GM23338 (cell line): ENCODE data around the gene ZNF226. TPM values are rescaled to one million over a fixed set of nuclear protein-coding genes. Genes with fewer than 3 reads are reported as not detected.
"Not testable (repeated sequence)": the region's sequence is repeated elsewhere in the genome, so short reads cannot be mapped to it uniquely, and the experiment has no call there.

Source experiments
- ATAC-seq: fragments of 200-7000 bp; cut with Tn5 transposase; 3 replicates; pipeline ENCODE4 v1.9.1; 2020
- DNase-seq: peaks from one replicate; pipeline ENCODE4 v3.0.0-alpha.2; 2015; ENCODE audit warnings: low spot score
- H2AFZ ChIP-seq: fragments of 200-600 bp; sonication (generic); 2 replicates; pipeline ENCODE4 v1.8.0; 2016; ENCODE audit warnings: antibody characterized with exemption, mild to moderate bottlenecking, moderate library complexity
- H3F3A ChIP-seq: fragments of 200-600 bp; sonication (generic); replicated peaks from 2 replicates; pipeline ENCODE4 v1.8.0; 2017; ENCODE audit warnings: antibody characterized with exemption, mixed run types, low read depth
- H3K27ac ChIP-seq: fragments of 200-600 bp; sonication (generic); 2 replicates; pipeline ENCODE4 v1.6.1; 2016; ENCODE audit warnings: low read depth
- H3K27me3 ChIP-seq: fragments of 200-600 bp; sonication (generic); 2 replicates; pipeline ENCODE4 v1.8.0; 2016; ENCODE audit warnings: mild to moderate bottlenecking, mixed run types, moderate library complexity; ENCODE audit not compliant: insufficient read depth
- H3K36me3 ChIP-seq: fragments of 200-600 bp; sonication (generic); 2 replicates; pipeline ENCODE4 v1.8.0; 2016; ENCODE audit warnings: mild to moderate bottlenecking; ENCODE audit not compliant: insufficient read depth
- H3K4me1 ChIP-seq: fragments of 200-600 bp; sonication (generic); 2 replicates; pipeline ENCODE4 v1.8.0; 2016; ENCODE audit warnings: mild to moderate bottlenecking, moderate library complexity; ENCODE audit not compliant: insufficient read depth
- H3K4me2 ChIP-seq: fragments of 200-600 bp; sonication (generic); 2 replicates; pipeline ENCODE4 v1.7.1; 2017; ENCODE audit warnings: mixed run types
- H3K4me3 ChIP-seq: fragments of 200-600 bp; sonication (generic); 2 replicates; pipeline ENCODE4 v1.6.1; 2016; ENCODE audit warnings: mixed run types
- H3K79me2 ChIP-seq: fragments of 200-600 bp; sonication (generic); replicated peaks from 2 replicates; pipeline ENCODE4 v1.8.0; 2017; ENCODE audit warnings: mild to moderate bottlenecking; ENCODE audit not compliant: insufficient read depth
- H3K9me2 ChIP-seq: fragments of 200-600 bp; sonication (generic); 2 replicates; pipeline ENCODE4 v1.8.0; 2017; ENCODE audit not compliant: insufficient read depth
- H4K20me1 ChIP-seq: fragments of 200-600 bp; sonication (generic); replicated peaks from 2 replicates; pipeline ENCODE4 v1.8.0; 2017; ENCODE audit warnings: mild to moderate bottlenecking; ENCODE audit not compliant: insufficient read depth
- H3K27ac Mint-ChIP-seq: 2 replicates; pipeline ENCODE4 v1.8.0; 2020; ENCODE audit warnings: inconsistent platforms, mild to moderate bottlenecking, moderate library complexity, mixed read lengths
- H3K27me3 Mint-ChIP-seq: 3 replicates; pipeline ENCODE4 v1.8.0; 2022; ENCODE audit warnings: low read depth, mild to moderate bottlenecking, moderate library complexity, mixed read lengths, inconsistent platforms; ENCODE audit not compliant: insufficient read depth, poor library complexity
- H3K36me3 Mint-ChIP-seq: 3 replicates; pipeline ENCODE4 v1.8.0; 2021; ENCODE audit warnings: low read depth, mild to moderate bottlenecking, inconsistent platforms, moderate library complexity, mixed read lengths
- H3K4me1 Mint-ChIP-seq: 3 replicates; pipeline ENCODE4 v1.8.0; 2020; ENCODE audit warnings: mild to moderate bottlenecking, inconsistent platforms, mixed read lengths
- H3K4me3 Mint-ChIP-seq: 3 replicates; pipeline ENCODE4 v1.8.0; 2021; ENCODE audit warnings: moderate library complexity, mild to moderate bottlenecking, inconsistent platforms, mixed read lengths
- H3K9me3 Mint-ChIP-seq: 3 replicates; pipeline ENCODE4 v1.8.0; 2020; ENCODE audit warnings: moderate library complexity, mild to moderate bottlenecking, inconsistent platforms, mixed read lengths
- CREB1 ChIP-seq: fragments of 250-450 bp; sonication (Bioruptor Pico); IDR thresholded peaks from 2 replicates; pipeline ENCODE4 v1.5.0; 2020; ENCODE audit warnings: low read depth, mild to moderate bottlenecking, moderate library complexity
- ETS1 ChIP-seq: IDR thresholded peaks from 2 replicates; pipeline ENCODE4 v1.6.1; 2016; ENCODE audit warnings: antibody characterized with exemption
- EZH2 ChIP-seq: fragments of 200-600 bp; sonication (generic); IDR thresholded peaks from one replicate; pipeline ENCODE4 v1.8.0; 2017; ENCODE audit warnings: antibody characterized with exemption, mild to moderate bottlenecking, low read depth; ENCODE audit not compliant: unreplicated experiment
- ZNF462 ChIP-seq: fragments of 250-450 bp; sonication (Bioruptor Pico); IDR thresholded peaks from 2 replicates; pipeline ENCODE4 v1.5.0; 2020; ENCODE audit warnings: mild to moderate bottlenecking, moderate library complexity
- polyA plus RNA-seq: library from polyadenylated mRNA; unstranded; fragments of >200 nt; fragmentation: Nextera tagmentation; extraction: Ambion mirVana; gene quantifications from 2 replicates; pipeline ENCODE4 v1.2.1, GENCODE V29; 2016
- total RNA-seq: library from RNA; depleted of rRNA; stranded (reverse); fragments of >200 nt; shearing (Covaris generic); gene quantifications from 2 replicates; pipeline ENCODE4 v1.2.3, GENCODE V29; 2014

The ZNF226 gene
- total and polyA plus RNA-seq, 2 experiments from 2014 or later: 10.5 to 11.7 TPM

DNA sequence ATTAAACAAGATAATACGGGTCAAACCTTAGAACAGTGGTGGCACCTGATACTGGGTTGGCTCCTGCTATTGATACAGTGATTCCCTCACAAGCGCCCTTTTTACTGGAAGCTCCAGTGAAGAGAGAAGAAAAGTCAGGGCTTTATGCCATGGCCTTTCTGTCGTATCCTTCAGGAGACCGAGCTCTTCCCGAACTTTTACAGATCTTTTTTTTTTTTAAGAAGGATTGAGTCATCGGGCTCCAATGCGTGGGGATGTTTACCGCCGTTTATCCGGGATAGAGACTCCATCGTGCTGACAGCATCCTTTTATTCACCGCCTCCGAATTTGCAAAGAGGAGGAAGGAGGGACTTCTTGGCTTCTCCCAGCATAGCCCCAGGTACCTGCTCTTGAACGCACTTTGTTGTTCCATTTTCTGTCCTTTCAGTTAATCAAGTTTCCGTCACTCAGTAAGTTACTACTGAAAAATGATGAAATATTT is 48.0 kb downstream of the ZNF226 start:
- peak overlapping the region; percentile 95 for H3K27ac Mint-ChIP-seq
- no peak overlapping the region for H3K27ac ChIP-seq
- peak overlapping the region; percentile 74 for H2AFZ ChIP-seq
- H3K36me3 ChIP-seq: peaks cover 6% of the 10 kb centered on the region; the same call in 1 of the 2 replicates
- H3K79me2 ChIP-seq: peaks cover 29% of the 10 kb centered on the region
- H3K36me3 Mint-ChIP-seq: peaks cover 30% of the 10 kb centered on the region
- H3K4me2 ChIP-seq: peak overlapping the region; percentile 79
- H3K9me3 Mint-ChIP-seq: no peaks in the 10 kb centered on the region
- H3F3A ChIP-seq: no peaks in the 10 kb centered on the region
- H3K4me3 ChIP-seq: peak overlapping the region; percentile 70
- no peaks in the 10 kb centered on the region; the same call in 1 of the 2 replicates for H4K20me1 ChIP-seq
- ATAC-seq (peak; percentile 51), DNase-seq (peak; percentile 53)
- no peaks in the 10 kb centered on the region for H3K9me2 ChIP-seq
- H3K4me1 ChIP-seq: peaks cover 8% of the 10 kb centered on the region
- no peaks in the 10 kb centered on the region for H3K27me3 Mint-ChIP-seq
- no peaks in the 10 kb centered on the region for H3K27me3 ChIP-seq
- peak overlapping the region; percentile 94 for H3K4me3 Mint-ChIP-seq
- H3K4me1 Mint-ChIP-seq: peaks cover 8% of the 10 kb centered on the region
- TF ChIP-seq ZNF462 (CRISPR knock-in tag) (no peak), EZH2 (no peak), ETS1 (no peak), CREB1 (no peak)

DNA sequence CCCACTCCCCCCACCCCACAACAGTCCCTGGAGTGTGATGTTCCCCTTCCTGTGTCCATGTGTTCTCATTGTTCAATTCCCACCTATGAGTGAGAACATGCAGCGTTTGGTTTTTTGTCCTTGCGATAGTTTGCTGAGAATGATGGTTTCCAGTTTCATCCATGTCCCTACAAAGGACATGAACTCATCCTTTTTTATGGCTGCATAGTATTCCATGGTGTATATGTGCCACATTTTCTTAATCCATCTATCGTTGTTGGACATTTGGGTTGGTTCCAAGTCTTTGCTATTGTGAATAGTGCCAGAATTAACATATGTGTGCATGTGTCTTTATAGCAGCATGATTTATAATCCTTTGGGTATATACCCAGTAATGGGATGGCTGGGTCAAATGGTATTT is 55.0 kb downstream of the ZNF226 start:
- not testable (repeated sequence) for ATAC-seq, H3K4me1 ChIP-seq, H4K20me1 ChIP-seq, H3F3A ChIP-seq, H3K27ac Mint-ChIP-seq, DNase-seq, H3K4me3 Mint-ChIP-seq, H3K4me2 ChIP-seq, H3K27me3 ChIP-seq, H3K4me1 Mint-ChIP-seq, H2AFZ ChIP-seq, H3K27me3 Mint-ChIP-seq, H3K27ac ChIP-seq, H3K4me3 ChIP-seq, H3K9me2 ChIP-seq
- peaks cover 43% of the 10 kb centered on the region for H3K79me2 ChIP-seq
- Mint-ChIP-seq H3K36me3 (peaks cover 75% of the 10 kb centered on the region), H3K9me3 (peaks cover 27% of the 10 kb centered on the region)
- peaks cover 27% of the 10 kb centered on the region for H3K36me3 ChIP-seq

DNA sequence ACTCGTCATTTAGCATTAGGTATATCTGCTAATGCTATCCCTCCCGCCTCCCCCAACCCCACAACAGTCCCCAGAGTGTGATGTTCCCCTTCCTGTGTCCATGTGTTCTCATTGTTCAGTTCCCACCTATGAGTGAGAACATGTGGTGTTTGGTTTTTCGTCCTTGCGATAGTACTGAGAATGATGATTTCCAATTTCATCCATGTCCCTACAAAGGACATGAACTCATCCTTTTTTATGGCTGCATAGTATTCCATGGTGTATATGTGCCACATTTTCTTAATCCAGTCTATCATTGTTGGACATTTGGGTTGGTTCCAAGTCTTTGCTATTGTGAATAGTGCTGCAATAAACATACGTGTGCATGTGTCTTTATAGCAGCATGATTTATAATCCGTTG is 55.9 kb downstream of the ZNF226 start:
- peaks cover 75% of the 10 kb centered on the region for H3K36me3 Mint-ChIP-seq
- not testable (repeated sequence) for H3K27me3 ChIP-seq, H3K4me1 Mint-ChIP-seq, H3K9me2 ChIP-seq, H3K4me1 ChIP-seq, H3K27ac Mint-ChIP-seq, H3K27ac ChIP-seq, H2AFZ ChIP-seq, H4K20me1 ChIP-seq, H3K4me3 Mint-ChIP-seq, H3F3A ChIP-seq, DNase-seq, H3K4me2 ChIP-seq, H3K27me3 Mint-ChIP-seq, H3K4me3 ChIP-seq, ATAC-seq
- H3K9me3 Mint-ChIP-seq: peaks cover 34% of the 10 kb centered on the region
- Histone ChIP-seq H3K36me3 (peaks cover 32% of the 10 kb centered on the region), H3K79me2 (peaks cover 41% of the 10 kb centered on the region)

GRCh38 chr19:44221291-44221690 is 56.4 kb downstream of the ZNF226 start:
- H3K79me2 ChIP-seq: peaks cover 43% of the 10 kb centered on the region
- not testable (repeated sequence) for H3K4me3 Mint-ChIP-seq, H2AFZ ChIP-seq, H3K4me3 ChIP-seq, H3F3A ChIP-seq, H3K4me2 ChIP-seq, ATAC-seq, H3K4me1 Mint-ChIP-seq, H3K27me3 ChIP-seq, H4K20me1 ChIP-seq, H3K4me1 ChIP-seq, H3K27me3 Mint-ChIP-seq, H3K9me2 ChIP-seq, H3K27ac ChIP-seq, DNase-seq, H3K27ac Mint-ChIP-seq
- H3K36me3 ChIP-seq: peaks cover 33% of the 10 kb centered on the region
- H3K36me3 Mint-ChIP-seq: peaks cover 77% of the 10 kb centered on the region
- H3K9me3 Mint-ChIP-seq: peaks cover 40% of the 10 kb centered on the region
